ENCODE results near the gene PNMA6E. TPM values are rescaled to one million over a fixed set of nuclear protein-coding genes. Genes with fewer than 3 reads are reported as not detected.

Gene PNMA6E
- total and polyA plus RNA-seq, 4 donors, result 0.08 TPM; not detected in 3

- H3K9me3 ChIP-seq (ENCODE audit: control insufficient read depth in 4 of 4, insufficient read depth in 3 of 4, low read length in 3 of 4), result peaks cover 0 to 4% (median 0%) of the 10 kb centered on the region in 4 donors
- TF ChIP-seq CTCF (IDR thresholded peaks at IDR 0.05; ENCODE audit: control extremely low read depth, extremely low read depth), result no peak
- no peak for DNase-seq
- H3K4me1 ChIP-seq (ENCODE audit: control insufficient read depth in 5 of 5, insufficient read depth in 5 of 5, low read length in 5 of 5), result no peaks in the 10 kb centered on the region
- 88 to 94% methylated on average over 23 to 35 of the region's 35 CpGs for WGBS, 2 donors
- no peak overlapping the region for H3K4me3 ChIP-seq
- peaks cover 0 to 3% (median 0%) of the 10 kb centered on the region in 3 donors for H3K27me3 ChIP-seq (ENCODE audit: control insufficient read depth in 3 of 3, insufficient read depth in 3 of 3, low read length in 2 of 3)
- H3K36me3 ChIP-seq (ENCODE audit: control insufficient read depth in 4 of 4, insufficient read depth in 4 of 4, low read length in 4 of 4), result peaks cover 0 to 1% (median 0%) of the 10 kb centered on the region in 4 donors
- no peak overlapping the region for H3K27ac ChIP-seq (ENCODE audit: low read depth in 1 of 2, low read length in 1 of 2)
- no peak for ATAC-seq (ENCODE audit: insufficient read depth, low FRiP score)
- no peak overlapping the region for H3K9ac ChIP-seq (ENCODE audit: insufficient read depth in 1 of 2, low read length in 2 of 2)
Observed at GRCh38 chrX:153445106-153445855, 44.1 kb upstream of the PNMA6E start.

DNA sequence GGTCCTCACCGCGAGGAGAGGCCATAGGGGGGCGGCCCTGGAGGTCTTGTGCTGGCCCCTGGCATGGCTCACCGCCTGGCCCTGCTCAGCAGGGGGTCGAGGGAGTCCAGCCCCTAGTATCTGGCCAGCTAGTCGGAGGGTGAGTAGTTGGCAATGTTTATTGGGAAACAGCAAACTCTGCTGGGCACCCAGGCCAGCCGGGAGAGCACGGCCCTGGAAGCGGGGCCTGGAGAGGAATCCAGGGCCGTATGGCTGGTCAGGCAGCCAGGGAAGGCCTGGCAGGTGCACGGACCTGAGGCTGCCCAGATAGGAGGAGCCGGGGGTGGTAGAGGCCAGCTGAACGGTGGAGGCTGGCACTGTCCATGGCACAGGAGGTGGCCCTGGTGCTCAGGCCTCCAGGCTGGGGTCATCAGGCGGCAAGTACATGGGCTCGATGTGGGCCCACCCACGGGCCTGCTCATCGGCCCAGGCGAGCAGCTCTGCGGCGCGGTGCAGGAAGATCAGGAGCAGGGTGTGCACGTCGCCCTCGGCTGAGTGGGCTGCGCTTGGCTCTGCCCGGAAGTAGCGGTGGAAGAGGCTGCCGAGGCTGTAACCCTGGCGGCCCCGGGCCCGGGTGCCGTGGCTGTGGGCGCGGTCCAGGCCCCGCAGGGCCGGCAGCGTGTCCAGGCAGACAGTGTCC, 43.3 kb upstream of the PNMA6E start:
- peaks cover 0 to 5% (median 0%) of the 10 kb centered on the region in 3 donors for H3K27me3 ChIP-seq (ENCODE audit: control insufficient read depth in 3 of 3, insufficient read depth in 3 of 3, low read length in 2 of 3)
- ATAC-seq (ENCODE audit: insufficient read depth, low FRiP score) (no peak), DNase-seq (no peak)
- H3K9me3 ChIP-seq (ENCODE audit: control insufficient read depth in 4 of 4, insufficient read depth in 3 of 4, low read length in 3 of 4), result peaks cover 0 to 11% (median 0%) of the 10 kb centered on the region in 4 donors
- 91 to 95% methylated on average over 37 of the region's 37 CpGs for WGBS, 2 donors
- no peaks in the 10 kb centered on the region for H3K36me3 ChIP-seq (ENCODE audit: control insufficient read depth in 4 of 4, insufficient read depth in 4 of 4, low read length in 4 of 4)
- H3K27ac ChIP-seq (ENCODE audit: low read depth in 1 of 2, low read length in 1 of 2), result no peak overlapping the region
- no peak overlapping the region for H3K9ac ChIP-seq (ENCODE audit: insufficient read depth in 1 of 2, low read length in 2 of 2)
- no peak overlapping the region for H3K4me3 ChIP-seq
- TF ChIP-seq CTCF (IDR thresholded peaks at IDR 0.05; ENCODE audit: control extremely low read depth, extremely low read depth), result no peak
- no peaks in the 10 kb centered on the region for H3K4me1 ChIP-seq (ENCODE audit: control insufficient read depth in 5 of 5, insufficient read depth in 5 of 5, low read length in 5 of 5)

DNA sequence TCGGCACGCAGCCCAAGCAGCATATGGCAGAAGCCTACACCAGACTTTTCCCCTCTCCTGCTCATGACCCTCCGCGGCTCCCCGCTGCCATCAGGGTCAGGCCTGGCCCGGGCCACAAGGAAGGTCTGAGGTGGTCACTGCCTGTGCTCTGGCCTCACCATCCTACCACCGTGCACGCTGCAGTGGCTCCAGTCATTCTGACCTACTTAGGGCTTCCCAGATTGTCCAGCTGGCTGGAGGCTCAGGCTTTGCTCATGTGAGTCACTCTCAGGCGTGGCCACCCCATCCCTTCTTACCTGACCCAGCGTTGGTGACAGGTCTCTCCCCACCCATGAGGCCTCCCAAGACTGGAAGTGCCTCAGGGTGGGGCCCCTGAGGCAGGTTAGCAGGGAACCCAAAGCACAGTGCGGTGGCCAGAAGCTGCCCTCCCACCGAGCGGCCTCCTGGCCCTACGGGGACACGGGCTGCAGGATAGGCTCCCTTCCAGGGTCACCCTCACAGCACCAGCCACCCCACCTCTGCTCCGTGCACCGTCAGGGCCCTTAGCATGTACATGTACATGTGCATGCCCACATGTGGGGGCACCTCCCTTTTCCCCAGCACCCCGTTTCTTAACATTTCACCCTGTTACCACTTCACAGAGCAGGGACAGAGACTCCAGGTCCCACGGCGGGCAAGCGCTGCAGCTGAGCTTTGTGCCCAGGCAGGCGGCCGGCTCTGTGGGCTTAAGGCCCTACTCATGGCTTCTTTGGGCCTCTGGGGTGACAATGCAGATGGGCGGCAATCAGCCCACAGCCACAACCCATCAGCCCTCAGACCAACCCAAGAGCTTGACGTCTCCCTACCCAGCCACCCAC, 42.6 kb upstream of the PNMA6E start:
- ATAC-seq (ENCODE audit: insufficient read depth, low FRiP score) (no peak), DNase-seq (no peak)
- WGBS, 2 donors, result 84 to 87% methylated on average over 22 to 25 of the region's 25 CpGs

More for the DNA sequence above, 42.6 kb upstream of the PNMA6E start:
- TF ChIP-seq CTCF (IDR thresholded peaks at IDR 0.05; ENCODE audit: control extremely low read depth, extremely low read depth), result no peak
- Histone ChIP-seq H3K27me3 (ENCODE audit: control insufficient read depth in 3 of 3, insufficient read depth in 3 of 3, low read length in 2 of 3) (peaks cover 0 to 5% (median 0%) of the 10 kb centered on the region in 3 donors), H3K9me3 (ENCODE audit: control insufficient read depth in 4 of 4, insufficient read depth in 3 of 4, low read length in 3 of 4) (peaks cover 0 to 13% (median 0%) of the 10 kb centered on the region in 4 donors), H3K36me3 (ENCODE audit: control insufficient read depth in 4 of 4, insufficient read depth in 4 of 4, low read length in 4 of 4) (no peaks in the 10 kb centered on the region), H3K4me1 (ENCODE audit: control insufficient read depth in 5 of 5, insufficient read depth in 5 of 5, low read length in 5 of 5) (no peaks in the 10 kb centered on the region), H3K4me3 (no peak overlapping the region), H3K27ac (ENCODE audit: low read depth in 1 of 2, low read length in 1 of 2) (no peak overlapping the region), H3K9ac (ENCODE audit: insufficient read depth in 1 of 2, low read length in 2 of 2) (no peak overlapping the region)
